Keratinocyte (primary cell): ENCODE data around the gene MEGF11. TPM values are rescaled to one million over a fixed set of nuclear protein-coding genes. Genes with fewer than 3 reads are reported as not detected.

ENCODE experiments used
- DNase-seq: peaks from one replicate; pipeline ENCODE4 v3.0.0-alpha.2; 2011; ENCODE audit warnings: low read depth, missing footprints, low spot score
- FAIRE-seq: peaks from 2 replicates; lab custom pipeline; 2011; peaks lifted over from hg19 to GRCh38; lab: Jason Lieb, UNC
- H2AFZ ChIP-seq: 2 replicates; pipeline ENCODE4 v1.6.0; 2012; ENCODE audit warnings: low read length, control low read depth, inconsistent platforms; ENCODE audit not compliant: control insufficient read depth
- H3K27ac ChIP-seq: 2 replicates; pipeline ENCODE4 v1.5.1; 2011; ENCODE audit warnings: low read length; ENCODE audit not compliant: control insufficient read depth, insufficient read depth
- H3K27me3 ChIP-seq: 3 replicates; pipeline ENCODE4 v1.6.0; 2011; ENCODE audit warnings: low read length; ENCODE audit not compliant: control insufficient read depth, insufficient read depth; ENCODE audit errors: extremely low read depth
- H3K36me3 ChIP-seq, 2 experiments: 2 replicates in 1 of 2; 3 replicates in 1 of 2; pipeline ENCODE4 v1.5.1; 2011; ENCODE audit warnings: low read length in 2 of 2, mild to moderate bottlenecking in 1 of 2; ENCODE audit not compliant: control insufficient read depth in 2 of 2, insufficient read depth in 2 of 2; ENCODE audit errors: extremely low read depth in 1 of 2
- H3K4me1 ChIP-seq: 3 replicates; pipeline ENCODE4 v1.5.1; 2011; ENCODE audit warnings: low read length; ENCODE audit not compliant: control insufficient read depth, insufficient read depth; ENCODE audit errors: extremely low read depth
- H3K4me2 ChIP-seq: 3 replicates; pipeline ENCODE4 v1.6.0; 2011; ENCODE audit warnings: low read depth, low read length; ENCODE audit not compliant: control insufficient read depth, insufficient read depth; ENCODE audit errors: extremely low read depth
- H3K4me3 ChIP-seq, 3 experiments: fragments of 200-600 bp in 1 of 3; sonication (generic) in 1 of 3; 2 replicates in 2 of 3; 3 replicates in 1 of 3; pipeline ENCODE4 v1.5.1; 2011 to 2016; ENCODE audit warnings: low read length in 3 of 3, mild to moderate bottlenecking in 3 of 3, control low read depth in 2 of 3, inconsistent platforms in 1 of 3, low read depth in 1 of 3, mixed read lengths in 1 of 3, mixed run types in 1 of 3, moderate library complexity in 1 of 3; ENCODE audit not compliant: control insufficient read depth in 2 of 3, insufficient read depth in 2 of 3; ENCODE audit errors: extremely low read depth in 1 of 3
- H3K79me2 ChIP-seq: 2 replicates; pipeline ENCODE4 v1.6.0; 2012; ENCODE audit warnings: low read length; ENCODE audit not compliant: control insufficient read depth, insufficient read depth
- H3K9ac ChIP-seq: 3 replicates; pipeline ENCODE4 v1.6.0; 2011; ENCODE audit warnings: low read length; ENCODE audit not compliant: control insufficient read depth, insufficient read depth; ENCODE audit errors: extremely low read depth
- H3K9me1 ChIP-seq: 3 replicates; pipeline ENCODE4 v1.6.0; 2011; ENCODE audit warnings: low read length; ENCODE audit not compliant: control insufficient read depth, insufficient read depth; ENCODE audit errors: extremely low read depth
- H3K9me3 ChIP-seq: 2 replicates; pipeline ENCODE4 v1.5.1; 2012; ENCODE audit warnings: low read depth, low read length; ENCODE audit not compliant: control insufficient read depth
- H4K20me1 ChIP-seq: 3 replicates; pipeline ENCODE4 v1.6.0; 2011; ENCODE audit warnings: low read length; ENCODE audit not compliant: control insufficient read depth, insufficient read depth; ENCODE audit errors: extremely low read depth
- EZH2 ChIP-seq: IDR thresholded peaks from one replicate; pipeline ENCODE4 v1.6.1; 2012; ENCODE audit warnings: inconsistent platforms, mild to moderate bottlenecking, low read length, moderate library complexity
- dilution Hi-C: fragments of 300-500 bp; cut with MboI; formaldehyde crosslinking; loops from one replicate; pipeline ENCODE4 v1.7.0; 2020; ENCODE audit warnings: low sequenced_read_pairs; ENCODE audit not compliant: extremely low pct_ligation_motif_present
- polyA plus RNA-seq, 5 experiments: library from polyadenylated mRNA; depleted of rRNA in 3 of 5; stranded (reverse) in 3 of 5; stranded (forward) in 1 of 5; unstranded in 1 of 5; fragments of >200 nt; gene quantifications; 1 replicate in 1 of 5; 2 replicates in 3 of 5; 3 replicates in 1 of 5; pipeline versions ENCODE4 v1.2.1 to v1.2.3, GENCODE V29; 2011 to 2012; ENCODE audit warnings: missing spikeins in 2 of 5, low read depth in 1 of 5, low replicate concordance in 1 of 5
- TF ChIP-seq, protein P1 (sequence below), 3 experiments: IDR thresholded peaks in 1 of 3; conservative IDR thresholded peaks in 1 of 3; optimal IDR thresholded peaks in 1 of 3; 2 replicates in 2 of 3; 3 replicates in 1 of 3; pipeline versions ENCODE3 to v1.5.1; 2011; ENCODE audit warnings: low read length in 3 of 3, mild to moderate bottlenecking in 3 of 3, moderate library complexity in 2 of 3, control low read depth in 1 of 3, inconsistent platforms in 1 of 3; ENCODE audit not compliant: insufficient read depth in 2 of 3; ENCODE audit errors: extremely low read depth in 1 of 3

The MEGF11 gene
- polyA plus RNA-seq, 1 donor (not counting 4 experiments of a cell fraction or from before 2014, with no cell fraction given): not detected

DNA sequence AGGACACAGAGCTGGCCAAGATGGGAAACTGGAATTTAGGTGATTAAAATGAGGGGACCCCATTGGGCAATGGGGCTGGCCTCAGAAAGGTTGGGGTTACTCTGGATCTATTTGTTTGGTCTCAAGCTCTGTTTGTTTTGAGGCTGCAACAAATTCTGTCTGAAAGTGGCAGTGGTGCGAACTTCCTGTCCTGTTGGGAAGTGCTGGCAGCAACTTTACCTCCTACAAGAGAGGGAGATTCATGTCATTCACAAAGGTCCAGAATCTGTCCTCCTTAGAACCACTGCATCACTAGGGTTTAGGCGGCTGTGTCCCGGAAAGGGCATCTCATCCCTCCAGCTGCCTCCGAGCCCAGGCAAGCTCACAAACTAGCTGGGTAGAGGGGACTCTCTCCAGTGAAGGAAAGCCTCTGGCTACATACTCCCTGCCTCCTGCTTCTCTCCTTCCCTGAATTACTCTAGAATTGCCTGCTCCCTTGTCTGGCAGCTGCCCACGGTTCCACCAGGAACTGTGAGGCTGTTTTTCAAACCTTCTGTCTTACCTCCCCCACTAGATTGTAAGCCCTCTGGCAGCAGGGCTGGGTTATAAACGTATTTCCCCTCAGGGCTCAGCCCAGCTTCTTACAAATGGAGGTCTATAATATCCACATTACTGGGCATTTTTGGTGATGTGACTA is 23.6 kb downstream of the MEGF11 start:
- H3K9ac ChIP-seq: no peak overlapping the region
- no peaks in the 10 kb centered on the region for H3K36me3 ChIP-seq
- FAIRE-seq: no peak
- no peak overlapping the region for H3K4me3 ChIP-seq
- no peaks in the 10 kb centered on the region for H3K79me2 ChIP-seq
- H4K20me1 ChIP-seq: no peaks in the 10 kb centered on the region
- no peaks in the 10 kb centered on the region for H3K4me1 ChIP-seq
- H2AFZ ChIP-seq: no peak overlapping the region
- no peaks in the 10 kb centered on the region for H3K9me1 ChIP-seq
- no peaks in the 10 kb centered on the region for H3K9me3 ChIP-seq
- H3K27me3 ChIP-seq: peaks cover 2% of the 10 kb centered on the region
- no peak for DNase-seq
- no peak overlapping the region for H3K4me2 ChIP-seq
- H3K27ac ChIP-seq: no peak overlapping the region
- dilution Hi-C loops: no loop called here
- TF ChIP-seq, protein P1, sequence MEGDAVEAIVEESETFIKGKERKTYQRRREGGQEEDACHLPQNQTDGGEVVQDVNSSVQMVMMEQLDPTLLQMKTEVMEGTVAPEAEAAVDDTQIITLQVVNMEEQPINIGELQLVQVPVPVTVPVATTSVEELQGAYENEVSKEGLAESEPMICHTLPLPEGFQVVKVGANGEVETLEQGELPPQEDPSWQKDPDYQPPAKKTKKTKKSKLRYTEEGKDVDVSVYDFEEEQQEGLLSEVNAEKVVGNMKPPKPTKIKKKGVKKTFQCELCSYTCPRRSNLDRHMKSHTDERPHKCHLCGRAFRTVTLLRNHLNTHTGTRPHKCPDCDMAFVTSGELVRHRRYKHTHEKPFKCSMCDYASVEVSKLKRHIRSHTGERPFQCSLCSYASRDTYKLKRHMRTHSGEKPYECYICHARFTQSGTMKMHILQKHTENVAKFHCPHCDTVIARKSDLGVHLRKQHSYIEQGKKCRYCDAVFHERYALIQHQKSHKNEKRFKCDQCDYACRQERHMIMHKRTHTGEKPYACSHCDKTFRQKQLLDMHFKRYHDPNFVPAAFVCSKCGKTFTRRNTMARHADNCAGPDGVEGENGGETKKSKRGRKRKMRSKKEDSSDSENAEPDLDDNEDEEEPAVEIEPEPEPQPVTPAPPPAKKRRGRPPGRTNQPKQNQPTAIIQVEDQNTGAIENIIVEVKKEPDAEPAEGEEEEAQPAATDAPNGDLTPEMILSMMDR (optimal IDR thresholded peaks at IDR 0.05 in 1 of 3, IDR thresholded peaks at IDR 0.05 in 1 of 3, conservative IDR thresholded peaks at IDR 0.05 in 1 of 3; ENCODE audit: extremely low read depth in 1 of 3, insufficient read depth in 2 of 3, low read length in 3 of 3): no peak
- TF ChIP-seq EZH2: no peak

DNA sequence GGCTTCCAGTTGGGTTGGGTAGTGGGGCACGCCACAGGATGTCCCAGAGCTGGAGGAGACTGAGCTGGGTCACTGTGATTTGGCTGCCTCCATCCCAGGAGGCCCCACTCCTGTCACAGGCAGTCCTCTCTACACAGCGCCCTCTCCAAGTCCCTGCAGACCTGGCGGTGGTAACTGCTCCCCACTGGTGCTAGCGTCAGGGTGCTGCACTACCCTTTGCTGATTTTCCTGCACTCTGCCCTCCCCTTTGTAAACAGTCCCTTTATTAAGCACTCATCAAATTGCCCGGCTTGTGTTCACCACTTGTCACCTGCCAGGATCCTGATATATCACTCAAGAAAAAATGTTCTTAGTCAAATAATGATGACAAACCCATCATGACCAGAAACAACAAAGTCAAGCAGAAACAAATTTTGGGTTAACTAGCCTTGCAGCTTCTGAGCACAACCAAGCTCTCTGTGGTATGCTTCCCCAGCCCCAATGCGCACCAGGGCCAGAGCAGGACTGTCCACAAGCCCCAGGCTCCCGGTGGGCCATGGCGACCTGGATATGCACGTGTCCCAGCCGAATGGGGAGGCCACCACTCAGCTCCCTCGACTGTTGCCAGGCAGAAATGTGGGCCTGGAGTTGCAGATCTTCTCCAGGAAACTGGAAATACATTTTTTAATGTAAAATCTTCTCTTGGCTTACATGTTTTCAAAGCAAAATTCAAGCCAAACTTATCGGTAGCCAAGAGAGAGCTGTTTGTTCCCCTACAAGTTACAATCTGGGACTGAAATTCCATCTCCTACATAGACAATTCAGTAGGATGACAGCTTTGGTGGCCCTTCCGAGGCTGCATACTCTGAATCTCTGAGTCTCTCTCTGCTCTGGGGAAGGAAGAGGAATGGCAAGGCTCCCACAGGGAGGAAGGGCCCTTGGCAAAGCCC is 24.5 kb downstream of the MEGF11 start:
- Histone ChIP-seq H3K27me3 (peaks cover 2% of the 10 kb centered on the region), H3K9me1 (no peaks in the 10 kb centered on the region), H4K20me1 (no peaks in the 10 kb centered on the region), H3K9ac (no peak overlapping the region), H3K27ac (no peak overlapping the region), H2AFZ (no peak overlapping the region), H3K4me1 (no peaks in the 10 kb centered on the region), H3K4me2 (no peak overlapping the region), H3K36me3 (no peaks in the 10 kb centered on the region), H3K9me3 (no peaks in the 10 kb centered on the region), H3K4me3 (no peak overlapping the region), H3K79me2 (no peaks in the 10 kb centered on the region)
- no peak for FAIRE-seq
- TF ChIP-seq, protein P1 (optimal IDR thresholded peaks at IDR 0.05 in 1 of 3, IDR thresholded peaks at IDR 0.05 in 1 of 3, conservative IDR thresholded peaks at IDR 0.05 in 1 of 3; ENCODE audit: extremely low read depth in 1 of 3, insufficient read depth in 2 of 3, low read length in 3 of 3): no peak
- no peak for TF ChIP-seq EZH2
- no peak for DNase-seq
- dilution Hi-C loops: no loop called here
